ENCODE data around the gene POPDC2.
"Not testable (repeated sequence)": the region's sequence is repeated elsewhere in the genome, so short reads cannot be mapped to it uniquely, and the experiment has no call there.

The POPDC2 gene

GRCh38 chr3:119613872-119614271, 46.5 kb downstream of the POPDC2 start:
- DNase-seq (ENCODE audit: low read depth, low spot score) = no peak

- DNase-seq (ENCODE audit: low read depth, low spot score) = no peak
These were observed 47.2 kb downstream of the POPDC2 start for GRCh38 chr3:119613201-119613600.

GRCh38 chr3:119611664-119612063, 48.7 kb downstream of the POPDC2 start:
- DNase-seq (ENCODE audit: low read depth, low spot score) = no peak

GRCh38 chr3:119609301-119609700, 51.1 kb downstream of the POPDC2 start:
- DNase-seq (ENCODE audit: low read depth, low spot score) = no peak

GRCh38 chr3:119608405-119609000, 51.9 kb downstream of the POPDC2 start:
- DNase-seq (ENCODE audit: low read depth, low spot score) = no peak

- DNase-seq (ENCODE audit: low read depth, low spot score) = no peak
These were observed 55.5 kb downstream of the POPDC2 start for GRCh38 chr3:119604878-119605277.

- DNase-seq (ENCODE audit: low read depth, low spot score) = no peak
These were observed 57.7 kb downstream of the POPDC2 start for GRCh38 chr3:119602676-119603075.

GRCh38 chr3:119601154-119601553, 59.2 kb downstream of the POPDC2 start:
- DNase-seq (ENCODE audit: low read depth, low spot score) = no peak

- DNase-seq (ENCODE audit: low read depth, low spot score) = no peak
These were observed 59.7 kb downstream of the POPDC2 start for GRCh38 chr3:119600732-119601131.

GRCh38 chr3:119599558-119600174, 60.7 kb downstream of the POPDC2 start:
- DNase-seq (ENCODE audit: low read depth, low spot score) = no peak

- DNase-seq (ENCODE audit: low read depth, low spot score) = no peak
These were observed 61.8 kb downstream of the POPDC2 start for GRCh38 chr3:119598410-119599098.

GRCh38 chr3:119597548-119598288, 62.7 kb downstream of the POPDC2 start, which contains the start of gene PLA1A:
Gene PLA1A (plus strand): TSS chr3:119597885. CDS start chr3:119597914, 29 bp downstream.
- DNase-seq (ENCODE audit: low read depth, low spot score) = no peak

- no peak for DNase-seq (ENCODE audit: low read depth, low spot score)
These were observed 64.0 kb downstream of the POPDC2 start for GRCh38 chr3:119596398-119596797.

GRCh38 chr3:119595639-119596334, 64.6 kb downstream of the POPDC2 start:
- no peak for DNase-seq (ENCODE audit: low read depth, low spot score)

- not testable (repeated sequence) for DNase-seq (ENCODE audit: low read depth, low spot score)
These were observed 65.5 kb downstream of the POPDC2 start for GRCh38 chr3:119594929-119595328.

- no peak for DNase-seq (ENCODE audit: low read depth, low spot score)
These were observed 66.3 kb downstream of the POPDC2 start for GRCh38 chr3:119594066-119594465.

- no peak for DNase-seq (ENCODE audit: low read depth, low spot score)
These were observed 67.5 kb downstream of the POPDC2 start for GRCh38 chr3:119592861-119593260.

All from activated CD4-positive, CD25-positive, alpha-beta regulatory T cell treated with anti-CD3 and anti-CD28 coated beads, Interleukin-2, amount 50 U/mL, for 16 hours (primary cell).